BLaER1 treated with 17β-estradiol and CSF1 and Interleukin-3, amounts not matched to agents 10 nM and 100 nM (cell line): Measurements from ENCODE around the gene DAB2IP.

ENCODE experiments used
- H3K27ac ChIP-seq, 11 experiments: shearing (Covaris generic); formaldehyde crosslinking; 2 replicates each; pipeline ENCODE4 v1.8.1; 2022
- H3K27me3 ChIP-seq, 11 experiments: shearing (Covaris generic); formaldehyde crosslinking; 2 replicates each; pipeline ENCODE4 v1.8.1; 2022
- H3K36me3 ChIP-seq, 11 experiments: shearing (Covaris generic); formaldehyde crosslinking; 2 replicates each; pipeline ENCODE4 v1.8.1; 2022
- H3K4me1 ChIP-seq, 10 experiments: shearing (Covaris generic); formaldehyde crosslinking; 2 replicates each; pipeline ENCODE4 v1.8.1; 2022
- H3K4me2 ChIP-seq, 11 experiments: shearing (Covaris generic); formaldehyde crosslinking; 2 replicates each; pipeline ENCODE4 v1.8.1; 2022
- H3K4me3 ChIP-seq, 10 experiments: shearing (Covaris generic); formaldehyde crosslinking; 2 replicates each; pipeline ENCODE4 v1.8.1; 2022
- H3K9ac ChIP-seq, 11 experiments: shearing (Covaris generic); formaldehyde crosslinking; 2 replicates each; pipeline ENCODE4 v1.8.1; 2022
- H3K9me3 ChIP-seq, 11 experiments: shearing (Covaris generic); formaldehyde crosslinking; replicated peaks in 1 of 11; 2 replicates each; pipeline ENCODE4 v1.8.1; 2022
- H4K20me1 ChIP-seq, 11 experiments: shearing (Covaris generic); formaldehyde crosslinking; 2 replicates each; pipeline ENCODE4 v1.8.1; 2022
- Cebpa-rat ChIP-seq, 11 experiments: shearing (Covaris generic); IDR thresholded peaks; 2 replicates each; pipeline ENCODE4 v1.8.1; 2022

Gene DAB2IP

GRCh38 chr9:121816449-121816817, 165.0 kb downstream of the DAB2IP start:
- Histone ChIP-seq H3K36me3 (no peaks in the 10 kb centered on the region), H3K27ac (no peak overlapping the region), H4K20me1 (0 out of 22 replicates have a peak, but pooled peaks cover 0 to 2% (median 0%) of the 10 kb centered on the region in 11 experiments), H3K4me2 (no peak overlapping the region), H3K4me3 (no peak overlapping the region), H3K9me3 (no peaks in the 10 kb centered on the region), H3K4me1 (peaks cover 11 to 40% (median 26%) of the 10 kb centered on the region in 10 experiments), H3K27me3 (no peaks in the 10 kb centered on the region), H3K9ac (no peak overlapping the region)
- TF ChIP-seq Cebpa-rat (IDR thresholded peaks at IDR 0.05) = no peak

GRCh38 chr9:121816845-121817450, 165.5 kb downstream of the DAB2IP start:
- TF ChIP-seq Cebpa-rat (IDR thresholded peaks at IDR 0.05) = no peak
- Histone ChIP-seq H3K9ac (no peak overlapping the region), H4K20me1 (0 out of 22 replicates have a peak, but pooled peaks cover 0 to 2% (median 0%) of the 10 kb centered on the region in 11 experiments), H3K9me3 (no peaks in the 10 kb centered on the region), H3K4me2 (no peak overlapping the region), H3K4me1 (peaks cover 16 to 45% (median 31%) of the 10 kb centered on the region in 10 experiments), H3K4me3 (no peak overlapping the region), H3K36me3 (no peaks in the 10 kb centered on the region), H3K27me3 (no peaks in the 10 kb centered on the region), H3K27ac (no peak overlapping the region)

- Histone ChIP-seq H3K27ac (no peak overlapping the region), H3K4me2 (no peak overlapping the region), H3K36me3 (no peaks in the 10 kb centered on the region), H3K27me3 (no peaks in the 10 kb centered on the region), H3K4me3 (no peak overlapping the region), H3K4me1 (peaks cover 21 to 51% (median 36%) of the 10 kb centered on the region in 10 experiments), H4K20me1 (0 out of 22 replicates have a peak, but pooled peaks cover 0 to 2% (median 0%) of the 10 kb centered on the region in 11 experiments), H3K9me3 (no peaks in the 10 kb centered on the region), H3K9ac (no peak overlapping the region)
- no peak for TF ChIP-seq Cebpa-rat (IDR thresholded peaks at IDR 0.05)
Measured at GRCh38 chr9:121817476-121817875, 166.0 kb downstream of the DAB2IP start.

GRCh38 chr9:121818016-121818661, 166.7 kb downstream of the DAB2IP start:
- Histone ChIP-seq H4K20me1 (0 out of 22 replicates have a peak, but pooled peaks cover 0 to 2% (median 0%) of the 10 kb centered on the region in 11 experiments), H3K4me3 (no peak overlapping the region), H3K27me3 (no peaks in the 10 kb centered on the region), H3K27ac (no peak overlapping the region), H3K4me1 (peaks cover 23 to 55% (median 39%) of the 10 kb centered on the region in 10 experiments), H3K9me3 (no peaks in the 10 kb centered on the region), H3K4me2 (no peak overlapping the region), H3K9ac (no peak overlapping the region), H3K36me3 (no peaks in the 10 kb centered on the region)
- no peak for TF ChIP-seq Cebpa-rat (IDR thresholded peaks at IDR 0.05)

GRCh38 chr9:121818841-121819427, 167.5 kb downstream of the DAB2IP start:
- Histone ChIP-seq H3K9me3 (no peaks in the 10 kb centered on the region), H3K36me3 (no peaks in the 10 kb centered on the region), H4K20me1 (0 out of 22 replicates have a peak, but pooled peaks cover 0 to 2% (median 0%) of the 10 kb centered on the region in 11 experiments), H3K27ac (peak overlapping the region in 4 of 11 experiments; percentile 1 to 54 (median 38); a peak in 4 of 22 replicates), H3K4me2 (peak overlapping the region; percentile 33 to 86 (median 67)), H3K27me3 (no peaks in the 10 kb centered on the region), H3K9ac (peak overlapping the region in 4 of 11 experiments; percentile 2 to 30 (median 8); a peak in 2 of 22 replicates), H3K4me1 (peaks cover 23 to 55% (median 39%) of the 10 kb centered on the region in 10 experiments), H3K4me3 (no peak overlapping the region)
- TF ChIP-seq Cebpa-rat (IDR thresholded peaks at IDR 0.05) = no peak

- peak overlapping the region; percentile 33 to 86 (median 67) for H3K4me2 ChIP-seq
- no peaks in the 10 kb centered on the region for H3K9me3 ChIP-seq
- no peaks in the 10 kb centered on the region for H3K27me3 ChIP-seq
- no peak overlapping the region for H3K4me3 ChIP-seq
- no peak for TF ChIP-seq Cebpa-rat (IDR thresholded peaks at IDR 0.05)
- H3K27ac ChIP-seq = peak overlapping the region in 5 of 11 experiments; percentile 1 to 54 (median 31); a peak in 5 of 22 replicates
- H3K4me1 ChIP-seq = peaks cover 23 to 55% (median 41%) of the 10 kb centered on the region in 10 experiments
- H3K36me3 ChIP-seq = no peaks in the 10 kb centered on the region
- 0 out of 22 replicates have a peak, but pooled peaks cover 0 to 2% (median 0%) of the 10 kb centered on the region in 11 experiments for H4K20me1 ChIP-seq
- H3K9ac ChIP-seq = peak overlapping the region in 7 of 11 experiments; percentile 2 to 40 (median 29); a peak in 6 of 22 replicates
Measured at GRCh38 chr9:121819428-121820231, 168.2 kb downstream of the DAB2IP start.

- H3K4me1 ChIP-seq = peaks cover 23 to 56% (median 48%) of the 10 kb centered on the region in 10 experiments
- no peak for TF ChIP-seq Cebpa-rat (IDR thresholded peaks at IDR 0.05)
- H3K27ac ChIP-seq = no peak overlapping the region
- H3K9me3 ChIP-seq = no peaks in the 10 kb centered on the region
- H4K20me1 ChIP-seq = 0 out of 22 replicates have a peak, but pooled peaks cover 0 to 2% (median 0%) of the 10 kb centered on the region in 11 experiments
- no peaks in the 10 kb centered on the region for H3K36me3 ChIP-seq
- peak overlapping the region in 10 of 11 experiments; percentile 33 to 86 (median 67); a peak in 17 of 22 replicates for H3K4me2 ChIP-seq
- H3K27me3 ChIP-seq = no peaks in the 10 kb centered on the region
- no peak overlapping the region for H3K4me3 ChIP-seq
- H3K9ac ChIP-seq = no peak overlapping the region
Measured at GRCh38 chr9:121820286-121821005, 169.0 kb downstream of the DAB2IP start.

- no peak overlapping the region for H3K27ac ChIP-seq
- no peaks in the 10 kb centered on the region for H3K9me3 ChIP-seq
- H3K4me1 ChIP-seq = peaks cover 23 to 59% (median 48%) of the 10 kb centered on the region in 10 experiments
- no peaks in the 10 kb centered on the region for H3K36me3 ChIP-seq
- H3K4me3 ChIP-seq = no peak overlapping the region
- H4K20me1 ChIP-seq = no peaks in the 10 kb centered on the region
- H3K9ac ChIP-seq = no peak overlapping the region
- no peaks in the 10 kb centered on the region for H3K27me3 ChIP-seq
- no peak for TF ChIP-seq Cebpa-rat (IDR thresholded peaks at IDR 0.05)
- H3K4me2 ChIP-seq = peak overlapping the region; percentile 43 to 86 (median 68)
Measured at GRCh38 chr9:121821326-121821725, 169.9 kb downstream of the DAB2IP start.
